Small intestine (tissue), 7 donors: ENCODE data around the gene P4HB. TPM values are rescaled to one million over a fixed set of nuclear protein-coding genes. Genes with fewer than 3 reads are reported as not detected.

ENCODE experiments used
- DNase-seq, 2 donors: peaks; one replicate each; pipeline versions ENCODE4 v3.0.0 to v3.0.0-alpha.2; 2013
- FAIRE-seq: peaks from 2 replicates; lab custom pipeline; 2012; peaks lifted over from hg19 to GRCh38; lab: Jason Lieb, UNC
- H3K27ac ChIP-seq, 3 donors: one replicate each; pipeline ENCODE4 v1.5.1; 2013; ENCODE audit warnings: low read length in 2 of 3, mild to moderate bottlenecking in 2 of 3, control low read depth in 1 of 3, inconsistent platforms in 1 of 3, low read depth in 1 of 3, moderate library complexity in 1 of 3
- H3K27me3 ChIP-seq, 3 donors: one replicate each; pipeline ENCODE4 v1.6.1; 2013; ENCODE audit warnings: low read length in 3 of 3, inconsistent platforms in 1 of 3; ENCODE audit not compliant: control insufficient read depth in 3 of 3, insufficient read depth in 3 of 3
- H3K36me3 ChIP-seq, 3 donors: one replicate each; pipeline ENCODE4 v1.6.1; 2013; ENCODE audit warnings: low read length in 3 of 3, inconsistent platforms in 1 of 3, low read depth in 1 of 3, mild to moderate bottlenecking in 1 of 3, moderate library complexity in 1 of 3; ENCODE audit not compliant: control insufficient read depth in 3 of 3, insufficient read depth in 2 of 3
- H3K4me1 ChIP-seq, 3 donors: one replicate each; pipeline ENCODE4 v1.6.1; 2013; ENCODE audit warnings: low read length in 2 of 3, inconsistent platforms in 1 of 3, low read depth in 1 of 3, mild to moderate bottlenecking in 1 of 3, moderate library complexity in 1 of 3; ENCODE audit not compliant: control insufficient read depth in 3 of 3, insufficient read depth in 2 of 3
- H3K4me3 ChIP-seq, 3 donors: one replicate each; pipeline ENCODE4 v1.5.1; 2013; ENCODE audit warnings: low read length in 3 of 3, control low read depth in 1 of 3, inconsistent platforms in 1 of 3, low read depth in 1 of 3, mild to moderate bottlenecking in 1 of 3, moderate library complexity in 1 of 3
- H3K9me3 ChIP-seq, 2 donors: one replicate each; pipeline ENCODE4 v1.6.1; 2013; ENCODE audit warnings: low read depth in 1 of 2, low read length in 1 of 2; ENCODE audit not compliant: control insufficient read depth in 2 of 2, insufficient read depth in 1 of 2
- WGBS, 3 donors: extraction: QIAGEN DNeasy Blood & Tissue Kit; methylation state at CpG; one replicate each; pipeline ENCODE4 v1.1.7; 2013; 5-methylcytosine and 5-hydroxymethylcytosine counted together
- polyA plus RNA-seq, 4 donors: library from polyadenylated mRNA; stranded (reverse) in 3 of 4; unstranded in 1 of 4; fragments of 200-250 nt in 3 of 4; fragments of 120-200 nt in 1 of 4; gene quantifications; one replicate each; pipeline versions ENCODE4 v1.2.1 to v1.2.3, GENCODE V29; 2013
- donor health status: healthy with polysubstance abuse.
- donor health status: control.
- donor health status: control.
- donor health status: Bipolar disorder and iron deficiency.
- donor health status: healthy.

The P4HB gene
- polyA plus RNA-seq, 4 donors, result 792 to 1,191 (median 1,005) TPM

- Histone ChIP-seq H3K27ac (no peak overlapping the region), H3K9me3 (no peaks in the 10 kb centered on the region), H3K27me3 (peaks cover 0 to 11% (median 0%) of the 10 kb centered on the region in 3 donors), H3K36me3 (peaks cover under 1 to 84% (median 5%) of the 10 kb centered on the region in 3 donors), H3K4me1 (peaks cover 0 to 9% (median 0%) of the 10 kb centered on the region in 3 donors), H3K4me3 (peak overlapping the region in 1 of 3 donors; percentile 34)
- DNase-seq, result no peak
- no peak for FAIRE-seq
- 48 to 64% (median 48%) methylated on average over 11 to 21 of the region's 21 CpGs for WGBS, 3 donors
Observed at GRCh38 chr17:81901167-81902022, 41.1 kb upstream of the P4HB start.

- DNase-seq (no peak), FAIRE-seq (no peak)
- no peak overlapping the region for H3K4me3 ChIP-seq
- peaks cover 0 to 82% (median 5%) of the 10 kb centered on the region in 3 donors for H3K36me3 ChIP-seq
- 81 to 86% (median 83%) methylated on average over 18 of the region's 18 CpGs for WGBS, 3 donors
- peaks cover 0 to 9% (median 0%) of the 10 kb centered on the region in 3 donors for H3K4me1 ChIP-seq
- no peak overlapping the region for H3K27ac ChIP-seq
- peaks cover 0 to 11% (median 0%) of the 10 kb centered on the region in 3 donors for H3K27me3 ChIP-seq
- no peaks in the 10 kb centered on the region for H3K9me3 ChIP-seq
Observed at GRCh38 chr17:81900181-81900820, 40.0 kb upstream of the P4HB start.

GRCh38 chr17:81899514-81900166 is 39.3 kb upstream of the P4HB start:
- FAIRE-seq (no peak), DNase-seq (no peak)
- Histone ChIP-seq H3K4me3 (no peak overlapping the region), H3K27me3 (peaks cover 0 to 11% (median 0%) of the 10 kb centered on the region in 3 donors), H3K9me3 (no peaks in the 10 kb centered on the region), H3K4me1 (peaks cover 0 to 9% (median 0%) of the 10 kb centered on the region in 3 donors), H3K36me3 (peaks cover 0 to 82% (median 8%) of the 10 kb centered on the region in 3 donors), H3K27ac (no peak overlapping the region)
- WGBS, 3 donors, result 92 to 96% (median 93%) methylated on average over 22 of the region's 22 CpGs

- Histone ChIP-seq H3K27me3 (peaks cover 0 to 11% (median 0%) of the 10 kb centered on the region in 3 donors), H3K4me3 (no peak overlapping the region), H3K4me1 (peaks cover 0 to 9% (median 0%) of the 10 kb centered on the region in 3 donors), H3K9me3 (no peaks in the 10 kb centered on the region), H3K36me3 (peaks cover 0 to 82% (median 8%) of the 10 kb centered on the region in 3 donors), H3K27ac (no peak overlapping the region)
- FAIRE-seq, result no peak
- 90 to 94% (median 93%) methylated on average over 9 of the region's 9 CpGs for WGBS, 3 donors
- DNase-seq, result no peak
Observed at GRCh38 chr17:81898885-81899284, 38.5 kb upstream of the P4HB start.

- DNase-seq (no peak), FAIRE-seq (no peak)
- Histone ChIP-seq H3K27me3 (peaks cover 0 to 11% (median 0%) of the 10 kb centered on the region in 3 donors), H3K4me1 (peaks cover 0 to 9% (median 0%) of the 10 kb centered on the region in 3 donors), H3K36me3 (peaks cover 0 to 79% (median 8%) of the 10 kb centered on the region in 3 donors), H3K4me3 (no peak overlapping the region), H3K27ac (no peak overlapping the region), H3K9me3 (no peaks in the 10 kb centered on the region)
- 92 to 93% (median 93%) methylated on average over 19 of the region's 19 CpGs for WGBS, 3 donors
Observed at GRCh38 chr17:81898029-81898866, 37.9 kb upstream of the P4HB start.

GRCh38 chr17:81895400-81895799 is 35.1 kb upstream of the P4HB start:
- no peak for DNase-seq
- H3K27ac ChIP-seq, result no peak overlapping the region
- 92 to 95% (median 94%) methylated on average over 10 to 11 of the region's 11 CpGs for WGBS, 3 donors
- H3K4me3 ChIP-seq, result no peak overlapping the region
- peaks cover under 1 to 2% (median 1%) of the 10 kb centered on the region in 3 donors for H3K4me1 ChIP-seq
- peaks cover 0 to 69% (median 8%) of the 10 kb centered on the region in 3 donors for H3K36me3 ChIP-seq
- H3K9me3 ChIP-seq, result no peaks in the 10 kb centered on the region
- no peak for FAIRE-seq
- no peaks in the 10 kb centered on the region for H3K27me3 ChIP-seq

- H3K27ac ChIP-seq, result peak overlapping the region in 2 of 3 donors; percentile 61 to 99
- FAIRE-seq, result no peak
- no peak for DNase-seq
- H3K27me3 ChIP-seq, result no peaks in the 10 kb centered on the region
- peaks cover 3 to 12% (median 4%) of the 10 kb centered on the region in 3 donors for H3K4me1 ChIP-seq
- H3K9me3 ChIP-seq, result no peaks in the 10 kb centered on the region
- peak overlapping the region; percentile 66 to 98 (median 97) for H3K4me3 ChIP-seq
- peaks cover 12 to 69% (median 20%) of the 10 kb centered on the region in 3 donors for H3K36me3 ChIP-seq
- WGBS, 3 donors, result 1% methylated on average over 21 to 40 of the region's 40 CpGs
Observed at GRCh38 chr17:81891303-81891552, 30.9 kb upstream of the P4HB start.
